PC-9 (cell line): ENCODE results near the gene KCNV2. TPM values are rescaled to one million over a fixed set of nuclear protein-coding genes. Genes with fewer than 3 reads are reported as not detected.

ENCODE experiments used
- BruUV-seq: library from RNA; stranded (reverse); fragments of 400-500 nt; replicated peaks from 2 replicates; lab custom pipeline; 2021; lab: Mats Ljungman, UMichigan
- CTCF ChIA-PET: fragments of 300-600 bp; sonication (Branson Sonifier 250); formaldehyde crosslinking; loops from one replicate; lab custom pipeline; 2022; ENCODE audit warnings: antibody characterized with exemption; lab: Charles Lee
- POLR2A ChIA-PET: fragments of 300-600 bp; sonication (Branson Sonifier 250); formaldehyde crosslinking; loops from one replicate; lab custom pipeline; 2022; ENCODE audit warnings: antibody characterized with exemption; ENCODE audit not compliant: unreplicated experiment; lab: Charles Lee
- DNase-seq, 2 experiments: peaks; one replicate each; pipeline versions ENCODE4 v3.0.0 to v3.0.0-alpha.2; 2015 to 2022; ENCODE audit warnings: mixed read lengths in 1 of 2
- H2AFZ ChIP-seq: fragments of 200-600 bp; sonication (generic); 2 replicates; pipeline ENCODE4 v1.8.1; 2017; ENCODE audit warnings: antibody characterized with exemption
- H3F3A ChIP-seq: fragments of 200-600 bp; sonication (generic); 2 replicates; pipeline ENCODE4 v1.8.1; 2017; ENCODE audit warnings: antibody characterized with exemption, mild to moderate bottlenecking, low read depth; ENCODE audit not compliant: insufficient read depth
- H3K27ac ChIP-seq: fragments of 200-600 bp; sonication (generic); 2 replicates; pipeline ENCODE4 v1.6.1; 2016; ENCODE audit warnings: mixed run types
- H3K27me3 ChIP-seq: fragments of 200-600 bp; sonication (generic); 2 replicates; pipeline ENCODE4 v1.6.1; 2016; ENCODE audit warnings: low read depth, mixed run types; ENCODE audit not compliant: insufficient read depth
- H3K36me3 ChIP-seq: fragments of 200-600 bp; sonication (generic); 2 replicates; pipeline ENCODE4 v1.6.1; 2016; ENCODE audit warnings: low read depth, mixed run types
- H3K4me1 ChIP-seq: fragments of 200-600 bp; sonication (generic); replicated peaks from 2 replicates; pipeline ENCODE4 v1.6.1; 2016; ENCODE audit warnings: mixed run types; ENCODE audit not compliant: insufficient read depth
- H3K4me2 ChIP-seq: fragments of 200-600 bp; sonication (generic); 2 replicates; pipeline ENCODE4 v1.6.1; 2017; ENCODE audit warnings: mixed run types
- H3K4me3 ChIP-seq: fragments of 200-600 bp; sonication (generic); 2 replicates; pipeline ENCODE4 v1.6.1; 2016; ENCODE audit warnings: mixed run types
- H3K79me2 ChIP-seq: fragments of 200-600 bp; sonication (generic); 2 replicates; pipeline ENCODE4 v1.6.1; 2017; ENCODE audit warnings: low read depth, mixed run types
- H3K9me2 ChIP-seq: fragments of 200-600 bp; sonication (generic); 2 replicates; pipeline ENCODE4 v1.8.1; 2017; ENCODE audit warnings: mild to moderate bottlenecking; ENCODE audit not compliant: insufficient read depth
- H3K9me3 ChIP-seq: fragments of 200-600 bp; sonication (generic); 2 replicates; pipeline ENCODE4 v1.8.1; 2016; ENCODE audit warnings: low read depth; ENCODE audit not compliant: insufficient read depth
- H4K20me1 ChIP-seq: fragments of 200-600 bp; sonication (generic); 2 replicates; pipeline ENCODE4 v1.8.1; 2017; ENCODE audit not compliant: insufficient read depth
- EZH2 ChIP-seq: fragments of 200-600 bp; sonication (generic); IDR thresholded peaks from 2 replicates; pipeline ENCODE4 v1.8.0; 2017; ENCODE audit warnings: antibody characterized with exemption, low read depth
- intact Hi-C: fragments of 100-400 bp; cut with micrococcal nuclease; formaldehyde crosslinking; loops from one replicate; pipeline ENCODE4 v1.10.0; 2022; ENCODE audit not compliant: unreplicated experiment
- total RNA-seq: library from RNA; stranded (reverse); gene quantifications from 2 replicates; pipeline ENCODE4 v1.2.3, GENCODE V29; 2021
- TF ChIP-seq, protein P1 (sequence below): fragments of 200-600 bp; sonication (generic); conservative IDR thresholded peaks from 2 replicates; pipeline ENCODE4 v1.6.1; 2017; ENCODE audit warnings: mixed run types, antibody characterized with exemption, mild to moderate bottlenecking, moderate library complexity

The KCNV2 gene
- total RNA-seq, 1 experiment from 2014 or later = not detected

DNA sequence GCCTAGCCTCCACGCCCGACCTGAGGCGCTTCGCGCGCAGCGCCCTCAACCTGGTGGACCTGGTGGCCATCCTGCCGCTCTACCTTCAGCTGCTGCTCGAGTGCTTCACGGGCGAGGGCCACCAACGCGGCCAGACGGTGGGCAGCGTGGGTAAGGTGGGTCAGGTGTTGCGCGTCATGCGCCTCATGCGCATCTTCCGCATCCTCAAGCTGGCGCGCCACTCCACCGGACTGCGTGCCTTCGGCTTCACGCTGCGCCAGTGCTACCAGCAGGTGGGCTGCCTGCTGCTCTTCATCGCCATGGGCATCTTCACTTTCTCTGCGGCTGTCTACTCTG lies 1.4 kb downstream of the KCNV2 start:
- Histone ChIP-seq H3K27me3 (no peaks in the 10 kb centered on the region), H3K4me3 (no peak overlapping the region), H3K4me2 (no peak overlapping the region), H4K20me1 (no peaks in the 10 kb centered on the region), H2AFZ (no peak overlapping the region), H3K27ac (no peak overlapping the region), H3K36me3 (no peaks in the 10 kb centered on the region), H3K9me2 (no peaks in the 10 kb centered on the region), H3K9me3 (no peaks in the 10 kb centered on the region), H3K79me2 (no peaks in the 10 kb centered on the region), H3K4me1 (no peaks in the 10 kb centered on the region), H3F3A (no peaks in the 10 kb centered on the region)
- TF ChIP-seq EZH2 = no peak
- TF ChIP-seq, protein P1, sequence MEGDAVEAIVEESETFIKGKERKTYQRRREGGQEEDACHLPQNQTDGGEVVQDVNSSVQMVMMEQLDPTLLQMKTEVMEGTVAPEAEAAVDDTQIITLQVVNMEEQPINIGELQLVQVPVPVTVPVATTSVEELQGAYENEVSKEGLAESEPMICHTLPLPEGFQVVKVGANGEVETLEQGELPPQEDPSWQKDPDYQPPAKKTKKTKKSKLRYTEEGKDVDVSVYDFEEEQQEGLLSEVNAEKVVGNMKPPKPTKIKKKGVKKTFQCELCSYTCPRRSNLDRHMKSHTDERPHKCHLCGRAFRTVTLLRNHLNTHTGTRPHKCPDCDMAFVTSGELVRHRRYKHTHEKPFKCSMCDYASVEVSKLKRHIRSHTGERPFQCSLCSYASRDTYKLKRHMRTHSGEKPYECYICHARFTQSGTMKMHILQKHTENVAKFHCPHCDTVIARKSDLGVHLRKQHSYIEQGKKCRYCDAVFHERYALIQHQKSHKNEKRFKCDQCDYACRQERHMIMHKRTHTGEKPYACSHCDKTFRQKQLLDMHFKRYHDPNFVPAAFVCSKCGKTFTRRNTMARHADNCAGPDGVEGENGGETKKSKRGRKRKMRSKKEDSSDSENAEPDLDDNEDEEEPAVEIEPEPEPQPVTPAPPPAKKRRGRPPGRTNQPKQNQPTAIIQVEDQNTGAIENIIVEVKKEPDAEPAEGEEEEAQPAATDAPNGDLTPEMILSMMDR = no peak
- intact Hi-C loops = no loop called here
- BruUV-seq = no TSS peak
- no peak for DNase-seq
- POLR2A ChIA-PET = no interaction called here
- CTCF ChIA-PET = no interaction called here

DNA sequence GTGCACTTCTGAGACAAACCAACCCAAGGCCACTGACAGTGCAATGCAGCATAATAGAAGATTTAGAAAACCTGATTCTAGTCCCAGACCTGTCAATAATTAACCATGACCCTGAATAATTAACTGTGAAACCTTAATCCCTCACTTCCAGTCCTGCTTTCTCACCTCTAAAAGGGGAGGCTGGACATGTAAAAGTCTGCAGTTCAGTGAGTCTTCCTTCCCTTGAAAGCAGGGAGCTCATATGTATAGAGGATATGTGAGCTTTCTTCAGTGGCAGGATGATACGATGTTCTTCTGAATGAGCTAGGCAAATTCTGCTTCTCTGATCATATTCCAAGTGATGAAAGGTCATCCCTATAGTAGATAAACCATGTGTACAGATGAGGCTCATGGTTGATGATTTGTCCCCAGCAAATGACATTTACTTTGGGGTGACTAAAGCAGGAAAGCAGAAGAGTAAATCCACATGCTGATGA lies 2.9 kb downstream of the KCNV2 start:
- TF ChIP-seq, protein P1 = no peak
- TF ChIP-seq EZH2 = no peak
- DNase-seq = no peak
- no TSS peak for BruUV-seq
- H3K79me2 ChIP-seq = no peaks in the 10 kb centered on the region
- H3K36me3 ChIP-seq = no peaks in the 10 kb centered on the region
- no peak overlapping the region for H3K4me3 ChIP-seq
- no peaks in the 10 kb centered on the region for H3K4me1 ChIP-seq
- intact Hi-C loops = no loop called here
- ChIA-PET POLR2A (no interaction called here), CTCF (no interaction called here)
- no peaks in the 10 kb centered on the region for H4K20me1 ChIP-seq
- H3K27ac ChIP-seq = no peak overlapping the region
- H3K9me3 ChIP-seq = no peaks in the 10 kb centered on the region
- H3F3A ChIP-seq = no peaks in the 10 kb centered on the region
- no peak overlapping the region for H2AFZ ChIP-seq
- H3K9me2 ChIP-seq = no peaks in the 10 kb centered on the region
- H3K27me3 ChIP-seq = no peaks in the 10 kb centered on the region
- H3K4me2 ChIP-seq = no peak overlapping the region

DNA sequence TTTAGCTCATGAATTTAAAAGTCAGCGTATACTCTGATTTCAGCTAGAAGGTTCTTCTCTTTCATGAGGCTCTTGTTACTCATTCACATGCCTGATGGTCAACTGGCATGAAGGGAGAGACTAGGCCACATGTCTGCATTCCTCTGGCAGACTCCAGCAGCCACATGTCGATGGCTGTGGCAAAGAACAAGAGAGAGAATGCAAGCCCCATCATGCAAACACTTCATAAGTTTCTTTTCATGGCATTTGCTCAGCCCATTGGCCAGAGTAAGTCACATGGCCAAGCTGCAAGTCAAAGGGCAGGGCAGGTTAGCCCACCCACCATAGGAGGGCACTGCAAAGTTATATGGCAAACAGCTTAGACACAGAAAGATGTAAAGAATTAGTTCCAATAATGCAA lies 5.4 kb downstream of the KCNV2 start:
- intact Hi-C loops = no loop called here
- DNase-seq = no peak
- no peak overlapping the region for H3K4me2 ChIP-seq
- no peaks in the 10 kb centered on the region for H3K79me2 ChIP-seq
- no peaks in the 10 kb centered on the region for H3K9me3 ChIP-seq
- no peaks in the 10 kb centered on the region for H3F3A ChIP-seq
- TF ChIP-seq, protein P1 = no peak
- no peak for TF ChIP-seq EZH2
- POLR2A ChIA-PET = no interaction called here
- H3K27ac ChIP-seq = no peak overlapping the region
- H3K9me2 ChIP-seq = no peaks in the 10 kb centered on the region
- no TSS peak for BruUV-seq
- no peaks in the 10 kb centered on the region for H4K20me1 ChIP-seq
- no peak overlapping the region for H2AFZ ChIP-seq
- no peaks in the 10 kb centered on the region for H3K27me3 ChIP-seq
- no peaks in the 10 kb centered on the region for H3K4me1 ChIP-seq
- H3K36me3 ChIP-seq = no peaks in the 10 kb centered on the region
- H3K4me3 ChIP-seq = no peak overlapping the region
- CTCF ChIA-PET = interaction anchor here (0.6 kb wide), 1 partner anchor 516 kb away, joined by 5 read pairs; no protein-coding TSS in a partner anchor
